ENCODE results near the gene SAMM50. TPM values are rescaled to one million over a fixed set of nuclear protein-coding genes. Genes with fewer than 3 reads are reported as not detected.

SAMM50 gene
- total and polyA plus RNA-seq, 10 of the 15 experiments (the other 5 are each of a cell fraction or from before 2014, with no cell fraction given): 38.2 to 126 (median 62.4) TPM

GRCh38 chr22:44026630-44027511, 71.6 kb downstream of the SAMM50 start (continued):
- TF ChIP-seq IRF3 (IDR thresholded peaks at IDR 0.05) (no peak), NR2C2 (IDR thresholded peaks at IDR 0.05; ENCODE audit: borderline replicate concordance, control insufficient read depth, insufficient read length, low read depth) (no peak), ETV6 (conservative IDR thresholded peaks at IDR 0.05 in 1 of 2, IDR thresholded peaks at IDR 0.05 in 1 of 2; ENCODE audit: borderline replicate concordance in 1 of 2, low read depth in 1 of 2) (peak in 1 of 2 experiments; percentile 87; a peak in 2 of 4 replicates), BCL3 (IDR thresholded peaks at IDR 0.05; ENCODE audit: borderline replicate concordance, insufficient read depth, low read depth, low read length, poor library complexity, severe bottlenecking) (peak; percentile 11), REST (IDR thresholded peaks at IDR 0.05; ENCODE audit: low read depth, low read length) (no peak), ZNF687 (IDR thresholded peaks at IDR 0.05) (peak; percentile 79), RAD21 (IDR thresholded peaks at IDR 0.05; ENCODE audit: insufficient read depth, low read depth, low read length) (no peak), PRDM15 (CRISPR knock-in tag; IDR thresholded peaks at IDR 0.05) (no peak), BMI1 (IDR thresholded peaks at IDR 0.05; ENCODE audit: borderline replicate concordance) (no peak), SMAD5 (IDR thresholded peaks at IDR 0.05; ENCODE audit: low read depth) (peak; percentile 35; the same call in 1 of the 2 replicates), EZH2 (IDR thresholded peaks at IDR 0.05; ENCODE audit: borderline replicate concordance, control insufficient read depth, low read depth, low read length) (no peak)

All from GM12878 (cell line).